DMS153 (cell line): ENCODE data around the gene EIPR1.

Source experiments
- DNase-seq: peaks from one replicate; lab custom pipeline; 2025; lab: John Stamatoyannopoulos, UW

The EIPR1 gene

DNA sequence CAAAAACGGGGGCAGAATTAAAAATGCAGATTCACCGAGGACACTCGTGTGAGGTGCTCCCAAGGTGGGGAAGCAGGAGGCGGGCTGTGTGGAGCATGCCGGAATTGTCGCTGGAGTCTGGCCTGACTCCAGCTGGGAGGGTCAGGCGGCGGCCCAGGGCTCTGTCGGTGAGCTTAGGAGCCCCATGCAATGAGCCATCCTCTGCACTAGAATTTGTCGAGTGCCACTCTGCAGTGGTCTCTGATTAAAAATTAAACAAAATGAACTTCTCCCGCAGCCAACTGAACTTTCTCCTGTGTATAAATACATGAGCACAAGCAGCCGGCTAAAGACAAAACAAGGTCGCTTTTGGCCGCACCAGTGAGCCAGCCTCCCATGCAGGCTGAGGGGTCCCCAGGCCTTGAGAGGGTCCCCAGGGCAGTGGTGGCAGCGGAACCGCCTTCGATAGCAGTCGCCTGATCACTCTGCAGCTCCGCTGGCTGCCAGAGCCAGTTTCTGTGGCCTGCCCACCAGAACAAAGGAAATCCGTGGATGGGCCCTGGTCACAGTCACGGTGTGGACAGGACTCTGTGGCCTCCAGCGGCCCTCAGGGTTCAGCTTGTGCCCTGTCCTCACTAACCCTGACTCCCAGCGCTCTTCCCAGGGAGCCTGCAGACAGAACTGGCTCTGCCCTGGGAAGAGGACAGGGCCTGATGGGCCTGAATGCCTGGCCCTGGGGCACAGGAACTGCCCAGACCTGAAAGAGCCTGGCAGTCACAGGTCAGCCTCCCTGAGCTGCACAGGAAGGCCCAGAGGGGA lies 201.3 kb downstream of the EIPR1 start:
- DNase-seq: no peak

DNA sequence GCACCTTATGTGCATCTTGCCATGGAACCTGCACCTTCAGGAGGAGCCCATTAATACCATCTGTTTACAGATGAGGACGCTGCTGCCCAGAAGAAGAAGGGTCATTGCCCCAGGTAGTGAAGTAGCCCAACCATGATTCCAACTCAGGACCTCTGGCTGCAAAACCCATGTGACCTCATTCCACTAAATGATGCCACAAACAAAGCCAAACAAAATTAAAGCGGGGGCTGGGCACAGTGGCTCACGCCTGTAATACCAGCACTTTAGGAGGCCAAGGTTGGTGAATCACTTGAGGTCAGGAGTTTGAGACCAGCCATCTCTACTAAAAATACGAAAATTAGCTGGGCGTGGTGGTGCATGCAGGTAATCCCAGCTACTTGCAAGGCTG lies 202.1 kb downstream of the EIPR1 start:
- DNase-seq: no peak

DNA sequence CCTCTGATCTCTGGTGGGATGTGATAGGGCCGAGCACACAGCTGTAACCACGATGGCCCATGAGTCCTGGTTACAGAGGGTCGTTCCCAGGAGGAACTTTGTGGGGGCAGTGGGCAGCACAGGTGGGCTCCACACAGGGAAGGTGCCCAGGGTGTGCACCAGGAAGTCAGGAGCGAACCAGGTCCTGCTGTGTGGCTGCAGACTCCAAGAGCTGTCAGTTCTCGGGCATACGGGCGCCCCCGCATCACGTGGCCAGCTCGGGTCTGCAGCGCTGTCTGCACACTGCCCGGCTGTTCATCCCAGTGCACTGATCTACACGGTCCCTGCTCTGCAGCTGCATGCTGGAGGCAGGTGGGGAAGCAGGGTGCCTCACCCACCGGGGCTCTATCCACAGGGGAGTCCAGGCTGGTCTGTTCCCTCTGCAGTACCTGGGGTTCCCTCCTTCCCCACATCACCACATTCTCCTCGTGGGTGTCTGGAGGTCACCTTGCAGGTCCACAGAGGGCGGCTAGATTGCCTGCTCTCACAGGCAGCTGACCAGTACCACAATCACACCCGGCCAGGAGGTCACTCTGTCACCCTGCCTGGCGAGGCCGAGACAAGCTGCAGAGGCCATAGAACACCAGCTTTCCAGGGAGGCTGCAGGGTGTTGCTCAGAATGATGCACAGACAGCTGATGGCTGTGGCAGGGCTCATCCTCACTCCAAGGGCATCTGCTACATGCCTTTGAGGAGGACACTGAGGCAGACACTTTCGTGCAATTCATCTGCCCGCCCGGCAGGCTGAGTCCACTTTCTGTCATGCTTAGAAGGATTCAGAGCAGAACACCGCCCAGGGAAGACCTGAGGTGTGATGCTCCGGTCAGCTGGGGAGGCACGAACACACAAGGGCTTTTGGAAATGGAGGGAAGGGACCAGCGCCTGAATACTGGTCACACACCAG lies 202.7 kb downstream of the EIPR1 start:
- DNase-seq: no peak

DNA sequence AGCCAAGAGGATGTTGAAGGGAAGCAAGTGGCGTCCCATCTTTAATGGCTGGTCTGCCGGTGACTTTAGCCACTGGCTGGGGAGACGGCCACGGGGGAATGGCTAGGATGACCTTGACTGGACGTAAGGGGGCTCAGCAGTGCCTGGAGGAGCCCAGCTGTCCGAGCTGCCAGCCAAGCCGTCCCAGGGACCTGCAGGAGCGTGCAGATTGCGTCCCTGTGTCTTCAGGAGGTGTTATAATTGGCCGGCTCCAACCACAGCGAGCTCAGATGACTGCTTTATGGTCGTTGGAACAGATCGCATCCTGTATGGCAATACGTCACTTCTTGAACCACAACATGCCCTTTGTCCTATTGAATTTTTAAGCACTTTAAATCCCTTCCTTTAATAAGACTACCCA lies 204.6 kb downstream of the EIPR1 start:
- peak; percentile 65 for DNase-seq

DNA sequence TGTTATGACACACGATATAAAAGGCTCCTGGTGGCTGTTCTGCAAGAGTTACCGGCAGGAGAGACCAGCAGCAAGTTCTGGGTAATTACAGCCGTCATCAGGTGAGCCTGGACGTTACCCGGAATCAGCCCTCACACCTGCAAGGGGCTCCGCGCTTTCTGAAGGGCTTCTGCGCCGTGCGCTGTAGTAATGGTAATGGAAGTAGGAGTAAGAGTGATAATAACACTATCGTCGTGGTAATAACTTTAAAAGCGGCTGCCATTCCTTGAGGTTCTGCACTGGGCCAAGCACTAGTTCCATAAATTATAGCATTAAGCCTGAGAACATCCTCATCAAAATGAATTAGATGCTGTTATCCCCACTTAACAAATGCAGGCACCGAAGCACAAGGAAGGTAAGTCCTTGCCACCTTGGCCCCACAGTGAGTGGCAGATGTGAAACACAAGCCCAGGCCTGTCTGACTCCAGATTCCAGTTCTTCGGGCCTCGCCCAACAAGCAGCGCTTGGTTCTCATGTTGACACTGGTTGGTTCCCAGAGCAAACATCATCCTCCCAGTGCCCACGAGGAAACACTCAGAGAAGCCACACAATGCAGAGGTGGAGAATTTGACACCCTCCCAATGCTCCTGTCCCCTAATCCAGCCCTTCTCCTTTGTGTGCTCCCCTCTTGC lies 205.2 kb downstream of the EIPR1 start:
- peak; percentile 97 for DNase-seq

DNA sequence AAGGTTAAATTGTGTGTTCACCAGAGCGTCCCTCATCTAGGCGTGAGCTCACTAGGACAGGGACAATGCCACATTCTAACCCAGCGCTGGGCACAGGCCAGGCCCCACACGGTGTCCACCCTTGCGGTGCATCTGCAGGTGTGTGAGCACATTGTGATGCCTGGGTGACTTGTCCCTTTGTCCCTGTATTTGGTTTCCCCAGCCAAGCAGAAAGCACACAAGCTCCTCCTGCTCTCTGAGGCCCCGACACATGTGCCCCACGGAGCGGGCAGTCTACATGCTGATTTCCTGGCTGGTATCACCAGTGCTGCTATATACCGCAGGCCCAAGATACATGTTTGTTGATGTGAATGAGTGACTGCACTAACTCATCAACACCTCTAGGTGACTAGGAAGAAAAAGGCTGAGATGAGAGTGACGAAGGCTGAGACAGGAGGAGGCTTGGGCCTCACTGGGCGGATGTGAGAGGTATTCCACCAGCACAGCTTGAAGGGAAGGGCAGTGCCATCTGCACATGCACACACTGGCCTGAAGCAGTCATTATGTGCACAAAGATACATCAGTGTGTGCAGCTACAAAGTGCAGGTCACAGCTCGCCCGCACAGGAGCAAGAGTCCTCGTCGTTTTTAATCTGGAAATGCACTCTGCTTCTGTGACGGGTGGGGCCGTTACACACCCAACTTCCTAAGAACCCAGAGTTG lies 205.9 kb downstream of the EIPR1 start:
- no peak for DNase-seq

DNA sequence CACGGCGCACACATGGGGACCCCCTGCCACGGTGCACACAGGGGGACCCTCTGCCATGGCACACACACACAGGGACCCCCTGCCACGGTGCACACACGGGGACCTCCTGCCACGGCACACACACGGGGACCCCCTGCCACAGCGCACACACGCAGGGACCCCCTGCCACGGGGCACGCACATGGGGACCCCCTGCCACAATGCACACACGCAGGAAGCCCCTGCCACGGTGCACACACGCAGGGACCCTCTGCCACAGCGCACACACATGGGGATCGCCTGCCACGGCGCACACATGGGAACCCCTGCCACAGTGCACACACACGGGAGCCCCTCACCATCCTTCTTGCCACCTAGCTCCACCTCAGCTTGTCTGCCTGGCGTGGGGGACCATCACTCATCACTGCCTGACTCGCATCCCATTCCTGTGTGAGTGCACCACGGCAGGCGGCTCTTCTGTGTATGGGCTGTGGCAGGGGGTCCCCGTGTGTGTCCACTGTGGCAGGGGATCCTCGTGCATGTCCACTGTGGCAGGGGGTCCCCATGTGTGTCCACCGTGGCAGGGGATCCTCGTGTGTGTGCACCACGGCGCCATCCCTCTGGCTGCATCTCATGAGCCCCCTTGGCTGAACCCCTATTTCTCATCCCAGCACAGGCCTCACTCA lies 206.7 kb downstream of the EIPR1 start:
- no peak for DNase-seq

DNA sequence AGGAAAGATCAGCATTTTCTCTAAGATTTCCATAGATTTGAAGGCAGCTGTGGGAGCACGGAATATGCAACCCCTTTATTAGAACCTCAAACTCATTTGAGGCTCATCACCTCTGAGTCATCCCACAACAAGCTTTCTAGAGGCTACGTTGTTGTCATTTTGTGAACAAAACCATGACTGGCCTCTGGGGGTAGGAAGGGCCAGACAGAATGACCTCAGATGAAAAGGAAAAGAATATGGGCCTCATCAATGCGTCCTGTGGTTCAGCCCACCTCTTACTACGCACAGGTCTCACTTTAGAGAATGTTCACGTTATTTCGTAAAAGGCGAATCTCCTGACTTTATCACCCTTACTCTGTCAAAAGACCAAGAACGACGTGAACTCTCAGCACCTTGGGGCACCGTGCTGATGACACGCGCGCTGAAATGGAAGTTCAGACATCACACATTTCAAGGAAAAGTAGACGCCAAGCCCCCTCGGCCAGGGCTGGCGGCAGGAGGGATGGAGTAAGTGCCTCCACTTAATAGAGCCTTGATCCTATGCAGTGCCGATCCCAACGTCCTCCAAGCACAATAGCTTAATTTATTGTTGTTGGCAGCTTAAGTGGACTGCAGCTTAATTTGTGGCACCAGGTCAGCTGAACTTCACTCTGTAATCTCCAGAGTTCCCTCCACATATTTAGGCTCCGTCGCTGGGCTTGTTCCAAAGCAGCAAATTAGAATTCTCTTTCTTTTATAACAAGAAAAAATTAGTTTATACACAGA lies 208.3 kb downstream of the EIPR1 start:
- DNase-seq: no peak

DNA sequence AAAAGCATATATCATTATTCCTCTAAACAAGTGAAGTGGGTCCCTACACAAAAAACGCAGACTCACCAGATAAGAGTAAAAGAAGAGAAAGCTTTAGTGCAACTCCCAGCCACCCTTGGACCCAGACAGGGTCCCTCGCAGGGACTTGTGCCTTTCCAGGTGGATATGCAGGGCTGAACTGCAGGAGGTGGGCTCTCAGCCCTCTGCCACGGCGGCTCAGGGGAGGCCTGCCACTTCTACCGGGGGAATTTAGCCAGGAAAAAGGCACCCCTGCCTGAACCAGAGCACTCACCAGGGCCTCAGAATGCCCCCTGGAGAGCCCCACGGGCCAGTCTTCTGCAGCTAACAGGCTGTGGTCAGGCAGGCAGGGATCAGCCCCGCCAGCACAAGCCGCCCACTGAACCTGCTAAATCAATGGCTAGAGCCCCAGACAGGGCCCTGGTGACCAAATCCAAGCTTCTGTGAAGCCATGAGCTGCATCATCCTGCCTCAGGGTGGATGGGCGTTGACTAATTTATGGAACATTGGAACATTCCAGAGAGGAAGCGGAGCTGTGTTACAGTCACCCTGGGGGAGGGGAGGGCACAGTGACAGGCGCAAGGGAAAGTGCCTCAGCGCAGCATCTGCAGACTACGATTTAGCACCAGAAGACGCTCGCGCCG lies 209.3 kb downstream of the EIPR1 start:
- DNase-seq: no peak

DNA sequence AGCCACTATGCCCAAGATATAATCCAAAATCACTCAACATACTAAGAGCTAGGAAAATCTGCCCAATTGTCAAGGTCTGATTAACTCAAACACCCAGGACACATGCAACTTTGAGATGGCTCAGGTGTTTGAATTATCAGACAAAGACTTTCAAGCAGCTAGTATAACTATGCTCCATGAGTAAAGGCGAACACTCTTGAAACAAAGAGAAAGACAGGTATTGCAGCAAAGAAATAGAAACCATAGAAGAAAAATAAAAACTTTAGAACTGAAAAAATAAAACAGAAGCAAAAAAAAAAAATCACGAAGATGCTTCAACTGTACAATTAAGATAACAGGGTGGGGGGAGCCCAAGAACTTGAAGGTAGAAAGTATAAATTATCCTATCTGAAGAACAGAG lies 214.2 kb downstream of the EIPR1 start:
- DNase-seq: no peak

DNA sequence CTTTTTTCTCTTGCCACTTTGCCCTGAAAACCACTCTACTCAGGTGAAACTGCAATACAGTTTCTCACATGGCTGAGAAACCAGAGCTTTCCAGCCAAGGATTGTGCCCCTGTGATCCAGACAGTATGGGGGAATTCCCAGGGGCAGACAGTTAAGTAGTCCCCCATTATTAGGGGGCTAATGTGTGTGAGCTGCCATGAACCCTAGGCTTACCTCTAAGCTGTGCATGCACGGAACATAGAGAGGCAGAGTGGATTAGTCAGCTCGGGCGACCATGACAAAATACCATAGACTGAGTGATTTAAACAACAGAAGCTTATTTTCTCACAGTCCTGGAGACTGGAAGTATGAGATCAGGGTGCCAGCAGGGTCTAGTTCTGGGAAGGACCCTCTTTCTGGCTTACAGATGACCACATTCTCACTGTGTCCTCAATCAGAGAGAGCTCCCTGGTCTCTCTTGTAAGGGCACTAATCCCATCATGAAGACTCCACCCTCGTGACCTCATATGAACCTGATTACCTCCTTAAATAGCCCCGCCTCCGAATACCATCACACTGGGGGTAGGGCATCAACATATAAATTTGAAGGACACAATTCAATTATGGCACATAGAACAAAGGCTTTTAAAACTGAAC lies 215.1 kb downstream of the EIPR1 start:
- DNase-seq: no peak

DNA sequence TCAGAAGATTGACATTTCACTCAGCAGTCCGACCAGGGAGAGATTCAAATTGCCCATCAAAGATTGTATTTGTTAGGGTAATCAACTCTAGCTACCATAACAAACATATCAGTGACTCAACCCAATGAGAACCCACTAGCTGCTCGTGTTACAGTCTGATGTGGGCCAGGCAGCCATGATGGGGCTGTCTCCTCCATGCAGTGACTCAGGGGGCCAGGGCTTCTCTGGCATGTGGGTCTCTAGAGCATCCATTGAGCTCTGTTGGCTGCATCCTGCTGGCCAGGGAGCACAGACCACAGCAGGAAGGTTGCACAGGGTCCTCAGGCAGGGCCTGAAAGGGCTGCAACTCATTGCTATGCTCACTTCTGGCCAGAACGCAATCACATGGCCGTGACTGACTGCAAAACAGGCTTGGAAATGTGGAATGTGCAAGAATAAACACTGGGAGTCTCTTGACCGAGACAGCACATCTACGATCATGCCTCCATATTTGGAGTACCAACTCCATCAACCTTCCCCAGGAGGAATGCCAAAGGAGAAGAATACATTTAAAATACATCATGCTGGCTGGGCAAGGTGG lies 216.8 kb downstream of the EIPR1 start:
- DNase-seq: no peak

DNA sequence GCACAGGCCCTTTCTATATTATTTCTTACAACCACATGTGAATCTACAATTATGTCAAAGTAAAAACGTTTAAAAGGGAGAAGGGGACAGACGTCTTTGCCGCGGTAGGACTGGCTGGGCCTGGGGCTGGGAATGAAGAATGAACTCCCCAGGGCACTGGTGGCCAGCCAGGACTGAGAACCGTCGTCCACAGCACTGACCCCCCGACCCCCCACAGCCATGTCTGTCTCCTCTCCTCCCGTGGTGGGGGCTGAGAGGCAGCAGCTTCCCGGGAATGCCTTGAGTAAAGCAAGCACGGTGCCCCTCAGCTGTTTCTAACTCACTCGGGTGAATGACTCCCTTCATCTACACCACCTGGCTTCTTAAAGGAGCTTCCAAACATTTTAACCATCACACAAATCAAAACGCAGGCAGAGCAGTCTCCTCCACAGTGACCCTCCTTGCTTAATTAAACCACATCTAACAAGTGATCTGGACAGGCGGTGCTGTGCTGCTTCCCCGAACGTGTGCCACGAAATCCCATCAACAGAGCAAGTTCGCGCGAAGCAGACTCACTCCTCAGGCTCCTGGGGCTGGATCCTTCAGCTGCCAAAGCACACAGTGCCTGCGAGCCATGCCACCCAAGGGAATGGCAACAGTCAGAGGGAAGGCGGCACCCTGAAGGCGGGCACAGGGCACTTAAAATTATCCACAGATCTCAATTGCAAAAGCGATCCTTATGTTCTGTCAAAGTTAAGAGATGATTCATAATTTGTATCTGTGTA lies 217.7 kb downstream of the EIPR1 start:
- no peak for DNase-seq

DNA sequence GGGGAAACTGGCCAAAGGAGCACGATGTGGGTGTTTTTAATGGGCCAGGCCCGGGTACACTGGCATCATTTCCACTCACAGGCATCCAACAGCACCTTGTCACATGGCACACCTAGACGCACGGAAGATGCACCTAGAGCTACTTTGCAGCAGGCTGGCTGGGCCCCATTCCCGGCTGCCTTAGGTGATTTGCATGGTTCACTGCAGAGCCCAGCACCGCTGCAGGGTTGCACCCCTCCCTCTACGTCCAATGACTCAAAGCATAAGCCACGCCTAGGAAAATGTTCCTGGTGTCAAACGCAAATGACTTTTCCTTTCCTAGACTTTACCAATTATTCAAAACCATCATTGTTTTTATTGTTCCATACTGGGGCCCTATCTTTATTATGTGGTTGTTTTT lies 222.9 kb downstream of the EIPR1 start:
- no peak for DNase-seq

DNA sequence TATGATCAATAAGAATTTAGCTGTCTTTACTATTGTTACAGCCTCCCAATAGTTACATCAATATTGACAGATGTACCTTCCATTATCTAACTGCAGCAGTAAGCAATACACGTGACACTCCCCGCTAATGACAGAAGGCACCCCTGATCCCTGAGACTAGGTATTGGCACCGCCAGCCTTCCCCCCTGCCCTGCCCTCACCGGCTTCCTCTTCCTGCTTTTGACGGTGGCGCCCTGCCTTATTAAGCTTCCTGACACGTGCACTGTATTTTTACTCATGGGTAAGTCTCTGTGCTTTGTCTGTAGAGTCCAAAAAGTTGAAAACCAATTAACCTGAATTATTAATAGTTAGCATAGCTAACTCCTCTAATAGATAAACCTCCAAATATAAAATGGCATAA lies 223.5 kb downstream of the EIPR1 start:
- DNase-seq: no peak

DNA sequence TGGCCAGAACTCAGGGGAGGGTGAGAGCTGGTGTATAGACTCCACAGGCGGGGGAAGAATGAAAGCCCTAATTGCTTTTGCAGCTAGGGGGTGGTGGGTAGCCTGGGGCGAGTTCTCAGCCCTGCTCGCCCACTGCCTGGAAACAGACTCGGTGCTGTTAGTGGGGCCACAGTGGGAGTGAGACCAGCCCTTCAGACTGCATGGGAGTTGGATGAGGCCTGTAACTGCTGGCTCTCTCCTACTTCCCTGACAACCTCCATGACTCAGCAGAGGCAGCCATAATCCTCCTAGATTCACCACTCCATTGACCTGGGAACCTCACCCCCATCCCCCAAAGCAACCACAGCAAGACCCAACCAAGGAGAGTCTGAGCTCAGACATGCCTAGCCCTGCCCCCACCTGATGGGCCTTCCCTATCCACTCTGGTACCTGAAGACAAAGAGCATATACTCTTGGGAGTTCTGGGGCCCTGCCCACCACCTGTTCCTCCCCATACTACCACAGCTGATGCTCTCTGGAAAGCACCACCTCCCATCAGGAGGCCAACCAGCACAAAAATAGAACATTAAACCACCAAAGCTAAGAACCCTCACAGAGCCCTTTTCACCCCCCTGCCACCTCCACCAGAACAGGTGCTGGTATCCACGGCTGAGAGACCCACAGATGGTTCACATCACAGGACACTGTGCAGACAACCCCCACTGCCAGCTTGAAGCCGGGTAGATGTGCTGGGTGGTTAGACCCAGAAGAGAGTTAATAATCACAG lies 226.3 kb downstream of the EIPR1 start:
- peak; percentile 56 for DNase-seq

DNA sequence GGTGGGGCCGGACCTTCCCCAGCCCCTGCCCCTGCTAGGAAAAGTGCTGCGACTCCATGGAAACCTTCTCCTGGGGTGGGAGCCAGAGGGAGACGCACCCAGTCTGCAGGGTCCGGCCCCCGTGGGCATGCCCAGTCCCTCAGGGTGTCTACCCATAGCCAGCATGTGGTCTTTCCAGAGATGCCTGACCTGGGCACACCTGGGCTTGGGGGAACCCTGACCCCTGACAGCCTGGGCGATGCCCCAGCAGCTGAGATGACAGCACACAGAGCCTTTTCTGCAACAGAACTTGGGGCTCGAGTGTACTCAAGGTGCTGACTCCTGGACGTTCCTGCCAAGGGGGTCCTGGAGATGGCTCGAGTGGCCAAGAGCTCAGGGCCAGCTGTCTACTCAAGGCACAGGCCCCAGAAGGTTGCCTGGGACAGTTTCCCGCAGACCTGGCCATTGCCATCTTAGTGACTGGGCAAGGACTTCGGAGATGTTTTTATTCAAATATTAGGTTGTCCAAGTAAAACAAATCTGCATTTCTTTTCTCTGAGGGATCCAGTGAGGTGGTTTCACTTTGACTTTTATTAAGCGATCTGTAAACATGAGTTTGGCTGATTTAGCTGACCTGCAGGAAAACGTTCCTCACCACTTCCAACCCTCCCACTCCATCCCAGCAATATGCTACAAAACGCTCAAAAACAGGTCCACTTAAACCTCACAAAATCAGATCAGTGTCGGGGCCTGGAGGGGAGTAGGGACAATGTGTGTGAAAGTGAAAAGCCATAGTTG lies 228.0 kb downstream of the EIPR1 start:
- DNase-seq: no peak
